MCF 10A (cell line): Measurements from ENCODE around the gene PHACTR1. TPM values are rescaled to one million over a fixed set of nuclear protein-coding genes. Genes with fewer than 3 reads are reported as not detected.
A peak's percentile ranks its signal among the peaks of the same experiment; 100 is the strongest.

Experiments
- BruUV-seq: library from RNA; stranded (reverse); fragments of 400-500 nt; replicated peaks from 2 replicates; lab custom pipeline; 2021; lab: Mats Ljungman, UMichigan
- CTCF ChIA-PET: fragments of 300-600 bp; sonication (Branson Sonifier 250); formaldehyde crosslinking; extraction: SDS; loops from one replicate; lab custom pipeline; 2021; ENCODE audit warnings: antibody characterized with exemption, inconsistent platforms; lab: Yijun Ruan, JAX
- POLR2A ChIA-PET: fragments of 300-600, 350-650 bp; sonication (Branson Sonifier 250); formaldehyde crosslinking; extraction: SDS; loops from one replicate; lab custom pipeline; 2020; ENCODE audit warnings: antibody characterized with exemption, inconsistent platforms; lab: Yijun Ruan, JAX
- DNase-seq: peaks from one replicate; pipeline ENCODE4 v3.0.0-alpha.2; 2018; ENCODE audit not compliant: unreplicated experiment
- H3K27ac Mint-ChIP-seq: one replicate; pipeline ENCODE4 v1.8.0; 2022; ENCODE audit warnings: mild to moderate bottlenecking, low read depth, mixed read lengths; ENCODE audit not compliant: unreplicated experiment
- H3K27me3 Mint-ChIP-seq: one replicate; pipeline ENCODE4 v1.8.0; 2022; ENCODE audit warnings: mixed read lengths; ENCODE audit not compliant: insufficient read depth, unreplicated experiment
- H3K36me3 Mint-ChIP-seq: one replicate; pipeline ENCODE4 v1.8.0; 2022; ENCODE audit warnings: mild to moderate bottlenecking, moderate library complexity, mixed read lengths; ENCODE audit not compliant: insufficient read depth, unreplicated experiment
- H3K4me1 Mint-ChIP-seq: one replicate; pipeline ENCODE4 v1.8.0; 2022; ENCODE audit warnings: mixed read lengths; ENCODE audit not compliant: insufficient read depth, unreplicated experiment
- H3K4me3 Mint-ChIP-seq: one replicate; pipeline ENCODE4 v1.8.0; 2022; ENCODE audit warnings: mild to moderate bottlenecking, moderate library complexity, mixed read lengths; ENCODE audit not compliant: unreplicated experiment
- H3K9me3 Mint-ChIP-seq: one replicate; pipeline ENCODE4 v1.8.0; 2022; ENCODE audit warnings: mixed read lengths; ENCODE audit not compliant: unreplicated experiment
- intact Hi-C: fragments of 100-400 bp; cut with micrococcal nuclease; formaldehyde crosslinking; loops from 2 replicates; pipeline ENCODE4 v1.14.1; 2022
- total RNA-seq: library from RNA; stranded (reverse); gene quantifications from 2 replicates; pipeline ENCODE4 v1.2.3, GENCODE V29; 2022
- TF ChIP-seq, protein P1 (sequence below): fragments of 200-600 bp; IDR thresholded peaks from one replicate; pipeline ENCODE4 v1.8.0; 2022; ENCODE audit warnings: antibody characterized with exemption, mild to moderate bottlenecking; ENCODE audit not compliant: unreplicated experiment

PHACTR1 gene
- total RNA-seq, 1 experiment from 2014 or later, result not detected

DNA sequence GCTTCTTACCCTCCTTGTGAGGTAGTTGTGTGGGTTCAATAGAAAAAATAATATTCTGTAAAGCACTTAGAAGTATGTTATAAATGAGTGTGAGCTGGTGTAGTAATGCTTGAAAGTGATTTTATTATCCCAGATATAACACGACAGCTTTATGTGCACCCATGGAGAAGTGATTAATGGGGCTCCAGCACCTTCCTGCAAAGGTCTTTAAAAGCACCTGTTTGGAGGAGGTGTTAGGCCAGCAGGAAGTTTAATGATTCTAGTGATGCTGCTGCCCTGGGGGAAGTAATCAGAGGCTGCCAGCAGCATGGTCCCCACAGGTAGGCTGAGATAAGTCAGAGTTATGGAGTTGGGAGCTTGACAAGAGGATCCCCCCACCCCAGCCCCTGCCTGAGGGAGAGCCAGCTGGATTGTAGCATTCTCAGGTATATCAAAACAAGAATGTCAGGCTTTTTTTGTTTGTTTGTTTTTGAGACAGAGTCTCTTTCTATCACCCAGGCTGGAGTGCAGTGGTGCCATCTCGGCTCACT, 166.3 kb downstream of the PHACTR1 start:
- H3K36me3 Mint-ChIP-seq, result no peaks in the 10 kb centered on the region
- CTCF ChIA-PET, result interaction anchor here (0.7 to 0.8 kb wide), 2 partner anchors 12 to 878 kb away, joined by 3 read pairs; no protein-coding TSS in a partner anchor
- intact Hi-C loops, result no loop called here
- no peaks in the 10 kb centered on the region for H3K4me1 Mint-ChIP-seq
- H3K9me3 Mint-ChIP-seq, result no peaks in the 10 kb centered on the region
- peaks cover 30% of the 10 kb centered on the region for H3K27me3 Mint-ChIP-seq
- TF ChIP-seq, protein P1, sequence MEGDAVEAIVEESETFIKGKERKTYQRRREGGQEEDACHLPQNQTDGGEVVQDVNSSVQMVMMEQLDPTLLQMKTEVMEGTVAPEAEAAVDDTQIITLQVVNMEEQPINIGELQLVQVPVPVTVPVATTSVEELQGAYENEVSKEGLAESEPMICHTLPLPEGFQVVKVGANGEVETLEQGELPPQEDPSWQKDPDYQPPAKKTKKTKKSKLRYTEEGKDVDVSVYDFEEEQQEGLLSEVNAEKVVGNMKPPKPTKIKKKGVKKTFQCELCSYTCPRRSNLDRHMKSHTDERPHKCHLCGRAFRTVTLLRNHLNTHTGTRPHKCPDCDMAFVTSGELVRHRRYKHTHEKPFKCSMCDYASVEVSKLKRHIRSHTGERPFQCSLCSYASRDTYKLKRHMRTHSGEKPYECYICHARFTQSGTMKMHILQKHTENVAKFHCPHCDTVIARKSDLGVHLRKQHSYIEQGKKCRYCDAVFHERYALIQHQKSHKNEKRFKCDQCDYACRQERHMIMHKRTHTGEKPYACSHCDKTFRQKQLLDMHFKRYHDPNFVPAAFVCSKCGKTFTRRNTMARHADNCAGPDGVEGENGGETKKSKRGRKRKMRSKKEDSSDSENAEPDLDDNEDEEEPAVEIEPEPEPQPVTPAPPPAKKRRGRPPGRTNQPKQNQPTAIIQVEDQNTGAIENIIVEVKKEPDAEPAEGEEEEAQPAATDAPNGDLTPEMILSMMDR, result no peak
- H3K4me3 Mint-ChIP-seq, result no peak overlapping the region
- POLR2A ChIA-PET, result no interaction called here
- no TSS peak for BruUV-seq
- no peak overlapping the region for H3K27ac Mint-ChIP-seq
- no peak for DNase-seq

DNA sequence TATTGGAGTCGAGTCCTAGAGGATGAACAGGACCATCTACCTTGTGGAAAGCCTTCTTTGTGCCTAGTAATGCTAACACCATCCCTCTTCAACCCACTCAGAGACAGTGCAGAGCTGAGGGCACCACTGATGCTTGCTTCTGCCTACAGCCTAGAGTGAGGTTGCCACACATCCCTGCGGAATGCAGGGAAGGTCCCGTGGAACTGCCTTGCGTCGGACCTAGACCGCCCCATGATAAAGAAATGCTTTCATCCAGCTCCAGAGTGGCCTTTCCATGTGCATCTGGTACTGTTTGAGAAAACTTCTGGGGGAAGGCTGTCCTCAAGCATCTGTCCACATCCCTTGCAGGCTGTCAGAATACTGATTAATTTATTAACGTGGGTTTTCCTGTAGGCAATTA, 168.4 kb downstream of the PHACTR1 start:
- no peak for DNase-seq
- Mint-ChIP-seq H3K4me3 (no peak overlapping the region), H3K36me3 (no peaks in the 10 kb centered on the region), H3K27ac (no peak overlapping the region), H3K27me3 (peaks cover 27% of the 10 kb centered on the region), H3K4me1 (no peaks in the 10 kb centered on the region), H3K9me3 (no peaks in the 10 kb centered on the region)
- CTCF ChIA-PET, result no interaction called here
- TF ChIP-seq, protein P1, result no peak
- no TSS peak for BruUV-seq
- intact Hi-C loops, result no loop called here
- POLR2A ChIA-PET, result no interaction called here

DNA sequence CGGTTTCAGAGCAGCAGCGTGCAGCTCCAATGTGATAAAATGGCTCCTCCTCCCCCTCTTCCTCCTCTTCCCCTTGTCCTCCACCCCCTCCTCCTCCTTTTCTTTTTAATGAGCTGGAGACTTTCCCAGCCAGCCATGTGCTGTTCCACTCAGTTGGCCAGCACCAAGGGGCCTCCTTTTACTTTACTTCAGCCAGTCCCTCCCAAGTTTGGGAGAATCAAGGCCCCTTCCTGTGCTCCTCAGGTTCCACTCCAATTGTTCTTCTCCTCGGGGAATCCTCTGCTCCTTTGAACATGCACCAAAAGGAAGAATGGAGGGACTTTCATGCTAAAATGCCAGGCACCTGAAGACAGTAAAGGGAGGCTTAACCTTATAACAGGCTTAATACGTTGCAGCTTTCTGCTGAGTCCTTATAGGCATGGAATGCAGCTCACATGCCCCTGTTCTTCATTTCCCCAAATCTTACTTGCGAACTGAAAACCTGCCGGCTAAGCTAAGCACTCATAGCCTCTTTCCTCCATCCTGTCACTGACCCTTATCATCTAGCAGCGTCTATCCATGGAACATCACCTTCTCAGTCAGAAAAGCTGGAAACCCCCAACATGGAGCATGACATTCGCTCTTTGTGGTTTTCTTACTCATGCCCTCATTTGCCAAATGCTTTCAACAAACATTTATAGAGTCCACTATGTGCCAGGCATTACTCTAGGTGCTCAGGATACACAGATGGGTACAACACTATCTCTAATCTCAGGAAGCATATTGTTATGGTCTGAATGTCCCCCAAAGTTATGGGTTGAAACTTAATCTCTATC, 170.6 kb downstream of the PHACTR1 start:
- BruUV-seq, result no TSS peak

DNA sequence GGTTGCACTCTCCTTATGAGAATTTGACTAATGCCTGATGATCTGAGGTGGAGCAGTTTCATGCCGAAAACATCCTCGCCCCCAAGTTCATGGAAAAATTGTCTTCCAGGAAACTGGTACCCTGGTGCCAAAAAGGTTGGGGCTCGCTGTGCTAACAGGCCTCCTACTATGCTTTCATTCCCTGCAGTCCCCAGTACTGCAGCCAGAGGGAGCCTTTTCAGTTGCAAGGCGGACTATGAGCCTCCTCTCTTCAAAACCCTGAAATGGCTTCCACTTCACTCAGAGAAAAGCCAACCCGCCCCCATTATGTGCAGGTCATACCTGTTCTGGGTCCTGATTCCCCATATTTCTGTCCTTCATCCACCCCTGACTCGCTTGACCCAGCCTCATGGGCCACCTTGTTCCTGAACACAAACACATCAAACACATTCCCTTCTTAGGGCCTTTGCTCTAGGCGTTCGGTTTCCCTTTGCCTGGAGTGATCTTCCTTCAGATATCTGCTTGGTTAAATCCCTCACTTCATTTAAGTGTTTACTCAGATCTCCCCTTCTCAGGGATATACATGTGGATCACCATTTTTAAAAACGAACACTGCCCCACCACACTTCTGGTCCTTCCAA, 173.7 kb downstream of the PHACTR1 start:
- no peak overlapping the region for H3K27ac Mint-ChIP-seq
- intact Hi-C loops, result no loop called here
- TF ChIP-seq, protein P1, result peak; percentile 34
- no peak overlapping the region for H3K4me3 Mint-ChIP-seq
- no TSS peak for BruUV-seq
- ChIA-PET CTCF (no interaction called here), POLR2A (no interaction called here)
- no peaks in the 10 kb centered on the region for H3K4me1 Mint-ChIP-seq
- H3K36me3 Mint-ChIP-seq, result peaks cover 6% of the 10 kb centered on the region
- H3K9me3 Mint-ChIP-seq, result no peaks in the 10 kb centered on the region
- H3K27me3 Mint-ChIP-seq, result peaks cover 39% of the 10 kb centered on the region
- DNase-seq, result peak; percentile 13

More for the DNA sequence above, 170.6 kb downstream of the PHACTR1 start:
- H3K27ac Mint-ChIP-seq, result no peak overlapping the region
- no peaks in the 10 kb centered on the region for H3K9me3 Mint-ChIP-seq
- no peaks in the 10 kb centered on the region for H3K4me1 Mint-ChIP-seq
- ChIA-PET CTCF (interaction anchor here (0.5 to 0.7 kb wide), 2 partner anchors 24 to 201 kb away, joined by 3 read pairs; no protein-coding TSS in a partner anchor), POLR2A (no interaction called here)
- TF ChIP-seq, protein P1, result no peak
- H3K36me3 Mint-ChIP-seq, result peaks cover 6% of the 10 kb centered on the region
- H3K4me3 Mint-ChIP-seq, result no peak overlapping the region
- intact Hi-C loops, result no loop called here
- DNase-seq, result no peak
- peaks cover 40% of the 10 kb centered on the region for H3K27me3 Mint-ChIP-seq
